KMS-11 (cell line): ENCODE measurements around the gene CARNS1.

Experiments
- H2AFZ ChIP-seq: fragments of 200-600 bp; sonication (generic); 2 replicates; pipeline ENCODE4 v1.6.1; 2016; ENCODE audit warnings: antibody characterized with exemption, mixed run types, low read depth
- H3K27ac ChIP-seq: fragments of 200-600 bp; sonication (generic); 2 replicates; pipeline ENCODE4 v1.6.1; 2016; ENCODE audit warnings: mild to moderate bottlenecking, mixed run types
- H3K27me3 ChIP-seq: fragments of 200-600 bp; sonication (generic); 2 replicates; pipeline ENCODE4 v1.6.1; 2017; ENCODE audit warnings: mild to moderate bottlenecking, low read depth, mixed run types, moderate library complexity; ENCODE audit not compliant: insufficient read depth
- H3K36me3 ChIP-seq: fragments of 200-600 bp; sonication (generic); 2 replicates; pipeline ENCODE4 v1.6.1; 2017; ENCODE audit warnings: mild to moderate bottlenecking, mixed run types; ENCODE audit not compliant: insufficient read depth
- H3K4me1 ChIP-seq: fragments of 200-600 bp; sonication (generic); 2 replicates; pipeline ENCODE4 v1.6.1; 2016; ENCODE audit warnings: mild to moderate bottlenecking, low read depth, mixed run types; ENCODE audit not compliant: poor library complexity, severe bottlenecking
- H3K4me2 ChIP-seq: fragments of 200-600 bp; sonication (generic); 2 replicates; pipeline ENCODE4 v1.7.0; 2016; ENCODE audit warnings: mild to moderate bottlenecking, mixed run types
- H3K4me3 ChIP-seq: fragments of 200-600 bp; sonication (generic); IDR thresholded peaks from 2 replicates; pipeline ENCODE4 v1.6.1; 2017; ENCODE audit warnings: low read depth, low read length, mixed read lengths; ENCODE audit not compliant: insufficient read depth
- H3K79me2 ChIP-seq: fragments of 200-600 bp; sonication (generic); 2 replicates; pipeline ENCODE4 v1.6.1; 2016; ENCODE audit warnings: low read depth, mixed run types; ENCODE audit not compliant: insufficient read depth
- H3K9ac ChIP-seq: fragments of 200-600 bp; sonication (generic); 2 replicates; pipeline ENCODE4 v1.6.1; 2016; ENCODE audit warnings: mild to moderate bottlenecking, mixed run types
- H4K20me1 ChIP-seq: fragments of 200-600 bp; sonication (generic); 2 replicates; pipeline ENCODE4 v1.6.1; 2016; ENCODE audit warnings: mild to moderate bottlenecking, mixed run types; ENCODE audit not compliant: insufficient read depth
- TF ChIP-seq, protein P1 (sequence below): fragments of 200-600 bp; sonication (generic); conservative IDR thresholded peaks from 2 replicates; pipeline ENCODE4 v1.6.1; 2017; ENCODE audit warnings: low read depth, mild to moderate bottlenecking, antibody characterized with exemption, low read length, moderate library complexity, mixed read lengths

CARNS1 gene

DNA sequence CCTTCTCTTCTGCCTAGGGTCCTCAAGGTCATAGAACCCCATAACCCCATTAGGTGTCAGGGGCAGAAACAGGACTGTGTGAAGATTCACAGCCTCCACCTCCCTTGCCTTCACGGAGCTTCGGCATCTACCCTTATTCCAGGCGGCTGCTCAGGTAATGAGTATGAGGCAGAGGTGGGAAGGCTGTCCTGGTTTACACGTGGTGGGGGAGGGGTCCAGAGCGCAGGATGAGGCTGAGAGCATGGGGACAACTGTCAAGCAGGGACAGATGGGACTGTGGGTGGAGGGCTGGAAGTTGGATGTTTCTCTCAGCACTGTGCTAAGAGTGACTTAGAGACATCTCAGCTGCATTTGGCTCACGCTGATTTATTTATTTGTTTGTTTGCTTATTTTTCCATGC is 28.0 kb upstream of the CARNS1 start:
- H3K4me1 ChIP-seq, result peaks cover 5% of the 10 kb centered on the region
- no peak overlapping the region for H3K27ac ChIP-seq
- no peak overlapping the region for H3K4me2 ChIP-seq
- no peaks in the 10 kb centered on the region for H3K36me3 ChIP-seq
- H4K20me1 ChIP-seq, result no peaks in the 10 kb centered on the region
- TF ChIP-seq, protein P1, sequence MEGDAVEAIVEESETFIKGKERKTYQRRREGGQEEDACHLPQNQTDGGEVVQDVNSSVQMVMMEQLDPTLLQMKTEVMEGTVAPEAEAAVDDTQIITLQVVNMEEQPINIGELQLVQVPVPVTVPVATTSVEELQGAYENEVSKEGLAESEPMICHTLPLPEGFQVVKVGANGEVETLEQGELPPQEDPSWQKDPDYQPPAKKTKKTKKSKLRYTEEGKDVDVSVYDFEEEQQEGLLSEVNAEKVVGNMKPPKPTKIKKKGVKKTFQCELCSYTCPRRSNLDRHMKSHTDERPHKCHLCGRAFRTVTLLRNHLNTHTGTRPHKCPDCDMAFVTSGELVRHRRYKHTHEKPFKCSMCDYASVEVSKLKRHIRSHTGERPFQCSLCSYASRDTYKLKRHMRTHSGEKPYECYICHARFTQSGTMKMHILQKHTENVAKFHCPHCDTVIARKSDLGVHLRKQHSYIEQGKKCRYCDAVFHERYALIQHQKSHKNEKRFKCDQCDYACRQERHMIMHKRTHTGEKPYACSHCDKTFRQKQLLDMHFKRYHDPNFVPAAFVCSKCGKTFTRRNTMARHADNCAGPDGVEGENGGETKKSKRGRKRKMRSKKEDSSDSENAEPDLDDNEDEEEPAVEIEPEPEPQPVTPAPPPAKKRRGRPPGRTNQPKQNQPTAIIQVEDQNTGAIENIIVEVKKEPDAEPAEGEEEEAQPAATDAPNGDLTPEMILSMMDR, result no peak
- H3K9ac ChIP-seq, result no peak overlapping the region
- peaks cover 19% of the 10 kb centered on the region for H3K27me3 ChIP-seq
- H2AFZ ChIP-seq, result no peak overlapping the region
- no peak overlapping the region for H3K4me3 ChIP-seq
- H3K79me2 ChIP-seq, result peaks cover 2% of the 10 kb centered on the region; the same call in 1 of the 2 replicates

DNA sequence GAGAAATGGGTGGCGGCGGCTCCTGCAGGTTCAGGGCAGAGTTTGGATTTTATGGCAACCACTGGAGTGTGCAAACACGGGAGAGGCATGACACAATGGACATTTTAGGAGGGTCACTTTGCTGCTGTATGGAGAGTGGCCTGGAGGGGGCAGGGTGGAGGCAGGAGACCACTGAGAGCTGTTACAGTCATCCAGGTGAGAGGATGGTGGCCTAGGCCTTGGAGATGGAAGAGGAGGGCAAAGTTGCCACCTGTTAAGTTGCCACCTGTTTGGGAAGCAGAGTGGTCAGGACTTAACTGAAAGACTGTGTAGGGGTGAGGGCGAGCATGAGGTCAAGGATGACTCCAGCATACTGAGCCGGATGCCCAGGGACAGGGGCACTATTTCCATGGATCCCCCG is 26.0 kb upstream of the CARNS1 start:
- Histone ChIP-seq H3K4me1 (peaks cover 8% of the 10 kb centered on the region), H3K9ac (no peak overlapping the region)

DNA sequence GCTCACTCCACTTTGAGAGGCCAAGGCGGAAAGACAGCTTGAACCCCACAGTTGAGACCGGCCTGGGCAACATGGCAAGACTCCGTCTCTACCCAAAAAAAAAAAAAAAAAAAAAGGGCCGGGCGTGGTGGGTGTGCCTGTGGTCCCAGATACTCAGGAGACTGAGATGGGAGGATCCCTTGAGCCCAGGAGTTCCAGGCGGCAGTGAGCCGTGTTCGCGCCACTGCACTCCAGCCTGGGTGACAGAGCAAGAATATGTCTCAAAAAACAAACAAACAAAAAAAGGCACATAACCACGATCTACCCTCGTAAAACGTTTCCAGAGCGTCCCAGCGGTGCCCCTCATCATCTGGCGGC is 24.6 kb upstream of the CARNS1 start:
- peak overlapping the region; percentile 77; the same call in 1 of the 2 replicates for H3K9ac ChIP-seq
- peak overlapping the region; percentile 93 for H3K4me2 ChIP-seq
- H4K20me1 ChIP-seq, result no peaks in the 10 kb centered on the region
- peaks cover 8% of the 10 kb centered on the region for H3K4me1 ChIP-seq
- TF ChIP-seq, protein P1, result no peak
- no peaks in the 10 kb centered on the region for H3K36me3 ChIP-seq
- H2AFZ ChIP-seq, result peak overlapping the region; percentile 95; the same call in 1 of the 2 replicates
- peak overlapping the region; percentile 48; the same call in 1 of the 2 replicates for H3K27ac ChIP-seq
- no peaks in the 10 kb centered on the region for H3K27me3 ChIP-seq
- peaks cover 4% of the 10 kb centered on the region; the same call in 1 of the 2 replicates for H3K79me2 ChIP-seq
- no peak overlapping the region for H3K4me3 ChIP-seq

More for the DNA sequence above, 26.0 kb upstream of the CARNS1 start:
- no peak overlapping the region for H3K27ac ChIP-seq
- H3K27me3 ChIP-seq, result peaks cover 8% of the 10 kb centered on the region
- H3K36me3 ChIP-seq, result no peaks in the 10 kb centered on the region
- H3K79me2 ChIP-seq, result peaks cover 4% of the 10 kb centered on the region; the same call in 1 of the 2 replicates
- no peak overlapping the region for H3K4me3 ChIP-seq
- H2AFZ ChIP-seq, result no peak overlapping the region
- no peaks in the 10 kb centered on the region for H4K20me1 ChIP-seq
- no peak overlapping the region for H3K4me2 ChIP-seq
- TF ChIP-seq, protein P1, result peak; percentile 62

DNA sequence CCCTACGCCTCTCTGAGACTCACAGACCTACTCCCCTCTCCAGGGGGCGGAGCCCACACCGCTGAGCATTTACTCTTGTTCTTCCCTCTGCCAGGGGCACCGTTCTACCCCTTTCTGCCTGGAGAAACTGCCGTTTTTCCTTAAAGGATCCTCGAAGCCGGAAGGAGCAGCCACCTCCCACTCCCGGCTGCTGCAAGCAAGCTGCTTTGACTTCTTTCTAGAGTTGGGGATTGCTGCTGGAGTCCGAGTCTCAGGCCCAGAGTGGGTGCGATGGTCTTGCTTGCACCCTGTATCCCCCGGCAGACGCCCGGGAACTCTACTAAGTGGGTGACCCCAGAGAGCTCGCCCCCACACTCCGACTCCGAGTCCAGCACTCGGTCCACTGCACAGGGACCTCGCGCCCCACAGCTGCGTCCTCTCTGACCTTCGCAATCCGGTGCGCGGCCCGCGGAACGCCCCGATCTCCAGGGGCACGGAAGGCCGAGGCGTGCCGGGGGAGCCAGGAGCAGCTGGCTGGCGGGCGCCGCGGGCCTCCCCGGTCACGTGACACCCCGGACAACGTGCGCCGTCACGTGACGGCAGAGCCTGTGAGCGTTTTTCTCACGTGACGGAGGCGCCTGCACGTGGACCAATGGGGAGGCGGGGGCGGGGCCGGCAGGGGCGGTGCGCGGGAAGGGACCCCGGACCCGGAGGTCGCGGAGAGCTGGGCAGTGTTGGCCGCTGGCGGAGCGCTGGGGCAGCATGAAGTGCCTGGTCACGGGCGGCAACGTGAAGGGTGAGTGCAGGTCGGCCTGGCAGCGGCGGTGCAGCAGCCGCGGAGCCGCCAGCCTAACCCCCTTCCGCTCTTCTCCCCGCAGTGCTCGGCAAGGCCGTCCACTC is 23.9 kb upstream of the CARNS1 start, which contains the start of gene RAD9A:
Gene RAD9A, plus strand, starts transcription at position 683 of the 879 bp plus-strand sequence. Its CDS starts 59 bp downstream, at position 742.
- Histone ChIP-seq H3K36me3 (no peaks in the 10 kb centered on the region), H3K27me3 (no peaks in the 10 kb centered on the region), H4K20me1 (no peaks in the 10 kb centered on the region), H3K27ac (peak within 1 kb of the TSS; percentile 48; the same call in 1 of the 2 replicates), H3K4me2 (peak within 1 kb of the TSS; percentile 93), H3K4me1 (peaks cover 8% of the 10 kb centered on the region), H3K4me3 (no peak within 1 kb of the TSS), H3K9ac (peak within 1 kb of the TSS; percentile 77), H2AFZ (peak within 1 kb of the TSS; percentile 95), H3K79me2 (peaks cover 4% of the 10 kb centered on the region; the same call in 1 of the 2 replicates)
- TF ChIP-seq, protein P1, result no peak
